Activated T-cell treated with anti-CD3 and anti-CD28 coated beads for 24 hours (primary cell): Measurements from ENCODE around the gene NCCRP1.

Experiments
- DNase-seq: peaks from one replicate; pipeline ENCODE4 v3.0.0-alpha.2; 2020; ENCODE audit warnings: low read depth

The NCCRP1 gene

GRCh38 chr19:39196860-39197562, at the start of gene NCCRP1:
Gene NCCRP1 (plus strand): TSS chr19:39196964. CDS start chr19:39196983, 19 bp downstream.
- DNase-seq: peak; percentile 1

- DNase-seq: no peak
These were observed 49.3 kb upstream of the NCCRP1 start for GRCh38 chr19:39147480-39147879.

- DNase-seq: no peak
These were observed 47.7 kb upstream of the NCCRP1 start for GRCh38 chr19:39148939-39149529.

- no peak for DNase-seq
These were observed 46.5 kb upstream of the NCCRP1 start for GRCh38 chr19:39150235-39150634.

GRCh38 chr19:39150807-39151600, 45.8 kb upstream of the NCCRP1 start:
- DNase-seq: no peak

- DNase-seq: no peak
These were observed 44.7 kb upstream of the NCCRP1 start for GRCh38 chr19:39152066-39152465.

- no peak for DNase-seq
These were observed 42.6 kb upstream of the NCCRP1 start for GRCh38 chr19:39154100-39154628.

GRCh38 chr19:39154629-39155100, 42.1 kb upstream of the NCCRP1 start:
- no peak for DNase-seq

GRCh38 chr19:39155114-39155700, 41.6 kb upstream of the NCCRP1 start:
- no peak for DNase-seq

GRCh38 chr19:39155741-39156140, 41.0 kb upstream of the NCCRP1 start:
- DNase-seq: no peak

- DNase-seq: no peak
These were observed 40.2 kb upstream of the NCCRP1 start for GRCh38 chr19:39156326-39157230.

GRCh38 chr19:39157275-39157996, 39.3 kb upstream of the NCCRP1 start:
- DNase-seq: no peak

- DNase-seq: no peak
These were observed 38.8 kb upstream of the NCCRP1 start for GRCh38 chr19:39157997-39158389.

GRCh38 chr19:39158646-39159260, 38.0 kb upstream of the NCCRP1 start:
- DNase-seq: no peak

- no peak for DNase-seq
These were observed 36.3 kb upstream of the NCCRP1 start for GRCh38 chr19:39160523-39160861.

- no peak for DNase-seq
These were observed 35.7 kb upstream of the NCCRP1 start for GRCh38 chr19:39160889-39161672.

- no peak for DNase-seq
These were observed 34.2 kb upstream of the NCCRP1 start for GRCh38 chr19:39162441-39163043.

- DNase-seq: no peak
These were observed 33.1 kb upstream of the NCCRP1 start for GRCh38 chr19:39163621-39164020.

GRCh38 chr19:39164289-39164688, 32.5 kb upstream of the NCCRP1 start:
- no peak for DNase-seq
